Activated naive CD4-positive, alpha-beta T cell treated with Interleukin-2 at 50 U/mL for 16 hours (primary cell): ENCODE data around the gene GNGT2.
"Not testable (repeated sequence)": the region's sequence is repeated elsewhere in the genome, so short reads cannot be mapped to it uniquely, and the experiment has no call there.

Experiments
- DNase-seq: peaks from one replicate; pipeline ENCODE4 v3.0.0-alpha.2; 2020

The GNGT2 gene

DNA sequence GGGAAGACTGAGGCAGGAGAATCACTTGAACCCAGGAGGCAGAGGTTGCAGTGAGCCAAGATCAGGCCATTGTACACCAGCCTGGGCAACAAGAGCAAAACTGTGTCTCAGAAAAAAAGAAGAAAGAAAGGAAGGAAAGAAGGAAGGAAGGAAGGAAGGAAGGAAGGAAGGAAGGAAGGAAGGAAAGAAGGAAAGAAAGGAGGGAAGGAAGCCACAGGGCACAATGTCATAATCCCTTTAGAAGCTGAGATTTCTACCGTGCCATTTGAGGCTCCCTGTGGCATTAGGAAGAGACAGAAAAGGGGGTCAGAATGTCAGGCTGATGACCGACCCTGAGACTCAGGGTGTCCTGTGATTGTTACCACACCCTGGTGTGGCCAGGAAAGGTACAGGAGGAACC lies 6.6 kb downstream of the GNGT2 start:
- no peak for DNase-seq

DNA sequence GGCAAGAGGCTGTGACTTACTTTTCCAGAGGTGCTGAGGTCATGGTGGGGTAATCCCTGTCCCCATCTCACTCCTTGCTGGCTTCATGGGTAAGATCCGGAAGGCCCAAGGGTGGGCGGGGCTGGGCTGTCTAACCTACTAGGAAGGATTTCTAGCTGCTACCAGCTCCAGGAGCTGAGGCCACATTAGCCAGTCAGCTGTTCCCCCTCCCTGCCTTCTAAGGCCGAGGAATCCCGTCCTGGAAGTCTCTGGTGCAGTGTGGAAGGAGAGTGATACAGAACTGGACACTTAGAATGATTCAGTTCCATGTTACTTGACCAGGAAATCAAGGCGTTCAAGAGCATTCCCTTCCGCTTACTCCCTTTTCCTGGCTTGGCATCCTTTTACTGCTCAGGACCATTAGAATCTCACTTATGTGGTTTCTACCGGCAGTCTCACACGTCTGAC lies 8.9 kb downstream of the GNGT2 start:
- no peak for DNase-seq

DNA sequence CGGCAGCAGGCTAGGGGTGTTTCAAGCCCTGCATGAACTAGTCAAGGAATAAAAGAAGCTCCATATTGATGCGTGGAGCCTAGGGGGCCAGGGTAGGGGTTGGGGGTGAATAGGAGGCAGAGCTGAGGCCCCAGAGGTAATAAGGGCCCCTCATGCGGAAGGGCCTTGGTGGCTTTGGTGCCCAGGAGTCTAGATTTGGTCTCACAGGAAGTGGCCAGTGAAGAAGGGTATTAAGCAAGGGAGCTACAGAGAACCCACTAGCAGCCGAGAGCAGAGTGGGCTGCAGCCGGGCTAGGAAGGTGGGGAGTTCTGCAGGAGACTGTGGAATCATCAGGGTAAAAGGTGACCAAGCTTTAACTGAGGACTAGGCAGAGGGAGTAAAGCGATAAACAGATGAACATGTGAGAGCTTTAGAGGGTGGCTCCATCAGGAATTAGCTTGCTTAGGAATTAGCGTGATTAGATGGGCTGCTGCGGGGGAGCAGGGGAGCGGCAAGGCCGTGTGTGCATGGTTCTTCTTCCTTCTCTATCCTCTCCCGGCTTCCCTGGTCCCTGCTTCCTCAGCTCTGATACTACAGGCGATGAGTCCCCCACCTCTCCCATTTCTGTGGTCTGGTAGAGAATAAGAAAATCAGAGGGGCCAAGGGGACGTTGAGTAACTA lies 9.8 kb downstream of the GNGT2 start:
- no peak for DNase-seq

GRCh38 chr17:49198211-49198610 lies 12.2 kb downstream of the GNGT2 start:
- no peak for DNase-seq

- no peak for DNase-seq
Observed at GRCh38 chr17:49197346-49197998, 12.9 kb downstream of the GNGT2 start.

DNA sequence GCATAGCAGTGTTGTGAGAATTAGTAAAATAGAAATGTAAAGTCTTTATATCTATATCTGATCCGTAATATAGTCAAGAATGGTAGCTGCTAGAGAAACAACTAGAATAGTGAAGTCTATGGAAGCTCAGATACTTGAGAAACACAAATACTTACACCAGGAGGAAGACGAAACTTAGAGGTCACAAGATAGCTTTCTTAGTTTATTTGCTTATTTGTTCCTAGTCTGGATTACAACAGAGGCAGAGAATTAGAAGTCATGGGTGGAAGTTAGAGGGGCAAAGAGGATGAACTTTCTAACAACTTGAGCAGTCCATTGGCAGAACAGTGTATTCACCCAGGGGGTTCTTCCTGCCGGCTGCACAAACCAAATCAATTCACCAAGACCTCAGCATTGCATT lies 13.9 kb downstream of the GNGT2 start:
- no peak for DNase-seq

- no peak for DNase-seq
Observed at GRCh38 chr17:49195751-49196150, 14.6 kb downstream of the GNGT2 start.

- no peak for DNase-seq
Observed at GRCh38 chr17:49194297-49194607, 16.1 kb downstream of the GNGT2 start.

- DNase-seq, result no peak
Observed at GRCh38 chr17:49193513-49194296, 16.7 kb downstream of the GNGT2 start.

DNA sequence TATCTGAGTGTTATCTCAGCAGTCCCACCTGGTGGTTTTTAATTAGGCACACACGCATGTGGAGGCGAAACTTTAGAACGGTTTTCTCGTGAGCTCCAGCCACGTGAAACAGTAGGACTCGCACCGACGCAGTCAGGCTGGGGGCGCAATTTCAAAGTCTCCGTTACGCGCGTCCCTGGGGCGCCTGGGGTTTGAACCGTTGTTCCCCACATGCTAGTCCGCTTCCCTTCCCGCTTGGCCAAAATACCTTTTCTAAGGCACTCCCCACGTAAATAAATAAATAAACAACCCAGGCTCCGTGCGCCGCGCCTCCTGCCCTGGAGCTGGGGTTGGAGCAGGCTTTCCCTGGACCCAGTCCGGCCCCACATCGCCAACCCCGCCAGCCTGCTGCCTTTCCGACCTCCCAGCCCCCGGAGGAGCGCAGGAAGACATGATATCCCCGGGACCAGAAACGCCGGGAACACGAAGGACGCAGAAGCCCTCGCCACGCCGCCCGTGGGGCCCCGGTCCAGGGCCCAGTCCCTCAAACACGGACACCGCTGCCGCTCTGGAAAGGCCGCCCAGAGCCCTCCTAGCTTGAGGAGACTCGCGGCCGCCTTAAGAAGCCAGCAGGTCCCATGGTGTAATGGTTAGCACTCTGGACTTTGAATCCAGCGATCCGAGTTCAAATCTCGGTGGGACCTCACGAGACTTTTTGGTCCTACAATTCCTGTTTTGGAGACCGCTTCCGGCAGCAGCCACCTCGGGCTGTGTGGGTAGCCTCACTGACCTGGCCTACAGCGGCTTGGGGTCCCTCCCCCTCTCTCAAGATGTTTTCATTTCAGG lies 18.2 kb downstream of the GNGT2 start:
- DNase-seq, result peak; percentile 92

DNA sequence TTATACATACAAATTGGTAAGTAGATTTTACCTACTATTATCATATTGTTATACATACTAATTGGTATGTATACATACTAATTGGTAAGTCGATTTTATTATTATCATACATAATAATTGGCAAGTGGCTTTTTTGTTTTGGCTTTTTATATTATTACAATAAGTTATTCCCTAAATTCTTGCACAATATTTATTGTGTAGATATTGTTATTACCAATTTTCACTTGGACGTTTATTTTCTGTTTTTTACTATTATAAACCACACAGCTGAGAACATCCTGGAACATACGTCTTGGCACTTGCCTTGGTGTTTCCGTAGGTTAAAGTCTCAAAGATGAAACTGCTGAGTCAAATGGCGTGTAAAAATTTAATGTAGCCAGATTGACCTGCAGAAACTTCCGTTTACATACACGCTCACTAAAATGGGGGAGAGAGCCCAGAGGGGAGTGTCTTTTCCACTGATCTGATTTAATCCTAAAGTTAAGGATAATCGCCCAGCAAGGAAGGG lies 18.9 kb downstream of the GNGT2 start:
- no peak for DNase-seq

DNA sequence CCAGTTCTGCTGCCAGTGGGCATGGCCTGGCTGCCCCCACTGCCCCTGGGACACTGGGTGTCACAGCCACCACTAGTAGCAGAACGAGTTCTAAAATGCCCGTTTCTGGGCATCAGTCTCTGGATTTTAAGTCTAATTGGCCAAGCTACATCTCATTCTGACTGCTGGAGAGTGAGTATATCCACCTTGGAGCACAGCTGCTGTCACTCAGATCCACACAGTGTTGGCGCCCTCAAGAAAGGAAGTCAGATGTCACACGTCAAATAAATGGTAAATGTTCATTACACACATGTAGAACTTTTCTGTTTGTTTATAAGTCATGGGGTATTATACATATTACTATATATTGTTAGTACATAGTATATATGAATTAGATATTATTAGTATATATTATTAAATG lies 19.4 kb downstream of the GNGT2 start:
- no peak for DNase-seq

GRCh38 chr17:49187301-49187700 lies 23.1 kb downstream of the GNGT2 start:
- no peak for DNase-seq

- not testable (repeated sequence) for DNase-seq
Observed at GRCh38 chr17:49185381-49185780, 25.0 kb downstream of the GNGT2 start.

DNA sequence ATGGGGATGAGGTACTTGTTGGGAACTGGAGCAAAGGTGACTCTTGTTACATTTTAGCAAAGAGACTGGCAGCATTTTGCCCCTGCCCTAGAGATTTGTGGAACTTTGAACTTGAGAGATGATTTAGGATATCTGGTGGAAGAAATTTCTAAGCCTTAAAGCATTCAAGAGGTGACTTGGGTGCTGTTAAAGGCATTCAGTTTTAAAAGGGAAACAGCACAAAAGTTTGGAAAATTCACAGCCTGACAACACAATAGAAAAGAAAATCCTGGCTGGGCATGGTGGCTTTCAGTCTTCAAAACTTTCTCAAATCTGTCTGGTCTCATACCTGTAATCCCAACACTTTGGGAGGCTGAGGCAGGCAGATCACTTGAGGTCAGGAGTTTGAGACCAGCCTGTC lies 25.9 kb downstream of the GNGT2 start:
- DNase-seq, result not testable (repeated sequence)

DNA sequence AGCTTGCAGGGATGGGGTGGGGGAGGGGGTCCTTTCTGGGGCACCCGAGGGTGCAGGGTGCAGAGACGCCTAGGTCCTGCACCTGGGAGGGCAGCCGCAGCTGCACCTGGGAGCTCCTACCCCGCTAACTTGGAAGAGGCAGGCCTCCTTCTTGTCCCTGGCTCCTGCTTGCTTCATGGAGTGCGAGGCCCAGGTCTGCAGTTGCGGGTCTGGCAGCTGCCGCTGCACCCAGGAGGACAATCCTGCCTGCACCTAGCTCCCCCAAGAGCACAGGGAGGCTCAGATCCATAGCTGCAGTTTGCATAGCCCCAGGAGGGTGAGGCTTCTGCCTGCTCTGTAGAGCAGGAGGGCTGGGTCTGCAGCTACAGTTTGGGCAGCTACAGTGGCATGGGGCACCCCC lies 26.6 kb downstream of the GNGT2 start:
- no peak for DNase-seq

GRCh38 chr17:49183341-49183740 lies 27.0 kb downstream of the GNGT2 start:
- DNase-seq, result no peak

- DNase-seq, result no peak
Observed at GRCh38 chr17:49180998-49181635, 29.3 kb downstream of the GNGT2 start.

GRCh38 chr17:49180303-49180702 lies 30.1 kb downstream of the GNGT2 start:
- peak; percentile 67 for DNase-seq

GRCh38 chr17:49175978-49176377 lies 34.4 kb downstream of the GNGT2 start:
- not testable (repeated sequence) for DNase-seq

- not testable (repeated sequence) for DNase-seq
Observed at GRCh38 chr17:49170711-49171110, 39.7 kb downstream of the GNGT2 start.

- no peak for DNase-seq
Observed at GRCh38 chr17:49170216-49170615, 40.2 kb downstream of the GNGT2 start.

GRCh38 chr17:49168706-49169105 lies 41.7 kb downstream of the GNGT2 start:
- DNase-seq, result no peak
